HL-60 (cell line): ENCODE data around the gene DNAJC17.

Source experiments
- DNase-seq, 2 experiments: peaks; one replicate each; pipeline ENCODE4 v3.0.0-alpha.2; 2010 to 2020; ENCODE audit warnings: low read depth in 1 of 2, low spot score in 1 of 2
- H3K27ac ChIP-seq: fragments of 250-450 bp; sonication (Bioruptor Pico); replicated peaks from 2 replicates; pipeline ENCODE4 v1.5.1; 2020; ENCODE audit warnings: mild to moderate bottlenecking, moderate library complexity
- H3K27me3 ChIP-seq: fragments of 250-450 bp; sonication (Bioruptor Pico); 2 replicates; pipeline ENCODE4 v1.5.1; 2021; ENCODE audit warnings: mild to moderate bottlenecking, moderate library complexity; ENCODE audit not compliant: insufficient read depth, poor library complexity, severe bottlenecking
- H3K4me3 ChIP-seq: replicated peaks from 2 replicates; pipeline ENCODE4 v1.5.1; 2011; ENCODE audit warnings: mild to moderate bottlenecking, control low read depth, low read length; ENCODE audit not compliant: insufficient read depth
- GABPA ChIP-seq: IDR thresholded peaks from 2 replicates; pipeline ENCODE4 v1.6.1; 2012; ENCODE audit warnings: low read depth
- POLR2AphosphoS5 ChIP-seq: IDR thresholded peaks from 2 replicates; pipeline ENCODE4 v1.6.1; 2012; ENCODE audit warnings: low read depth
- SPI1 ChIP-seq: IDR thresholded peaks from 2 replicates; pipeline ENCODE4 v1.6.1; 2012; ENCODE audit warnings: low read depth, mild to moderate bottlenecking, borderline replicate concordance
- TF ChIP-seq, protein P1 (sequence below): IDR thresholded peaks from one replicate; pipeline ENCODE4 v1.5.1; 2011; ENCODE audit warnings: low read length, control low read depth, inconsistent platforms; ENCODE audit not compliant: insufficient read depth
- TF ChIP-seq, protein P2 (sequence below): IDR thresholded peaks from 2 replicates; pipeline ENCODE4 v1.6.1; 2012; ENCODE audit warnings: low read depth; ENCODE audit not compliant: insufficient replicate concordance

DNAJC17 gene

DNA sequence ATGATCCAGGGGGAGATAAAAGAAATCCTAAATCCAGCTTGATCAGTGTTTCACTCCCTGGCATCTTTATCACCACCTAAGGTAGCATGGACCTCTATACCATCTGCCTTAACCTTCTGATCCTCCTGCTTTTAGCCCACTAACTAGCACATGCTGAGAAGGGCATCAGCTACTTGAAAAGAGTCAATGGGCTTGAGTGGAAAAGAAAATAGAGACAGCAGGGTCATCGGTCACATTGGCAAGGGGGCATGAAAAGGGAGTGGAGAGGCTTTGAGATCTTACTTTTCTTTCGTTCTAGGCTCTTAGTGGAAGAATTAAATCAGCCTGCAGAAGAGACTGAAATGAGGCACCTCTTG is 623 bp downstream of the DNAJC17 start:
- H3K4me3 ChIP-seq: peak overlapping the region; percentile 86
- no peaks in the 10 kb centered on the region for H3K27me3 ChIP-seq
- no peak for DNase-seq
- TF ChIP-seq, protein P1, sequence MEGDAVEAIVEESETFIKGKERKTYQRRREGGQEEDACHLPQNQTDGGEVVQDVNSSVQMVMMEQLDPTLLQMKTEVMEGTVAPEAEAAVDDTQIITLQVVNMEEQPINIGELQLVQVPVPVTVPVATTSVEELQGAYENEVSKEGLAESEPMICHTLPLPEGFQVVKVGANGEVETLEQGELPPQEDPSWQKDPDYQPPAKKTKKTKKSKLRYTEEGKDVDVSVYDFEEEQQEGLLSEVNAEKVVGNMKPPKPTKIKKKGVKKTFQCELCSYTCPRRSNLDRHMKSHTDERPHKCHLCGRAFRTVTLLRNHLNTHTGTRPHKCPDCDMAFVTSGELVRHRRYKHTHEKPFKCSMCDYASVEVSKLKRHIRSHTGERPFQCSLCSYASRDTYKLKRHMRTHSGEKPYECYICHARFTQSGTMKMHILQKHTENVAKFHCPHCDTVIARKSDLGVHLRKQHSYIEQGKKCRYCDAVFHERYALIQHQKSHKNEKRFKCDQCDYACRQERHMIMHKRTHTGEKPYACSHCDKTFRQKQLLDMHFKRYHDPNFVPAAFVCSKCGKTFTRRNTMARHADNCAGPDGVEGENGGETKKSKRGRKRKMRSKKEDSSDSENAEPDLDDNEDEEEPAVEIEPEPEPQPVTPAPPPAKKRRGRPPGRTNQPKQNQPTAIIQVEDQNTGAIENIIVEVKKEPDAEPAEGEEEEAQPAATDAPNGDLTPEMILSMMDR: no peak
- TF ChIP-seq POLR2AphosphoS5 (no peak), GABPA (no peak)
- TF ChIP-seq, protein P2, sequence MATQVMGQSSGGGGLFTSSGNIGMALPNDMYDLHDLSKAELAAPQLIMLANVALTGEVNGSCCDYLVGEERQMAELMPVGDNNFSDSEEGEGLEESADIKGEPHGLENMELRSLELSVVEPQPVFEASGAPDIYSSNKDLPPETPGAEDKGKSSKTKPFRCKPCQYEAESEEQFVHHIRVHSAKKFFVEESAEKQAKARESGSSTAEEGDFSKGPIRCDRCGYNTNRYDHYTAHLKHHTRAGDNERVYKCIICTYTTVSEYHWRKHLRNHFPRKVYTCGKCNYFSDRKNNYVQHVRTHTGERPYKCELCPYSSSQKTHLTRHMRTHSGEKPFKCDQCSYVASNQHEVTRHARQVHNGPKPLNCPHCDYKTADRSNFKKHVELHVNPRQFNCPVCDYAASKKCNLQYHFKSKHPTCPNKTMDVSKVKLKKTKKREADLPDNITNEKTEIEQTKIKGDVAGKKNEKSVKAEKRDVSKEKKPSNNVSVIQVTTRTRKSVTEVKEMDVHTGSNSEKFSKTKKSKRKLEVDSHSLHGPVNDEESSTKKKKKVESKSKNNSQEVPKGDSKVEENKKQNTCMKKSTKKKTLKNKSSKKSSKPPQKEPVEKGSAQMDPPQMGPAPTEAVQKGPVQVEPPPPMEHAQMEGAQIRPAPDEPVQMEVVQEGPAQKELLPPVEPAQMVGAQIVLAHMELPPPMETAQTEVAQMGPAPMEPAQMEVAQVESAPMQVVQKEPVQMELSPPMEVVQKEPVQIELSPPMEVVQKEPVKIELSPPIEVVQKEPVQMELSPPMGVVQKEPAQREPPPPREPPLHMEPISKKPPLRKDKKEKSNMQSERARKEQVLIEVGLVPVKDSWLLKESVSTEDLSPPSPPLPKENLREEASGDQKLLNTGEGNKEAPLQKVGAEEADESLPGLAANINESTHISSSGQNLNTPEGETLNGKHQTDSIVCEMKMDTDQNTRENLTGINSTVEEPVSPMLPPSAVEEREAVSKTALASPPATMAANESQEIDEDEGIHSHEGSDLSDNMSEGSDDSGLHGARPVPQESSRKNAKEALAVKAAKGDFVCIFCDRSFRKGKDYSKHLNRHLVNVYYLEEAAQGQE: no peak
- peak overlapping the region; percentile 91 for H3K27ac ChIP-seq

DNA sequence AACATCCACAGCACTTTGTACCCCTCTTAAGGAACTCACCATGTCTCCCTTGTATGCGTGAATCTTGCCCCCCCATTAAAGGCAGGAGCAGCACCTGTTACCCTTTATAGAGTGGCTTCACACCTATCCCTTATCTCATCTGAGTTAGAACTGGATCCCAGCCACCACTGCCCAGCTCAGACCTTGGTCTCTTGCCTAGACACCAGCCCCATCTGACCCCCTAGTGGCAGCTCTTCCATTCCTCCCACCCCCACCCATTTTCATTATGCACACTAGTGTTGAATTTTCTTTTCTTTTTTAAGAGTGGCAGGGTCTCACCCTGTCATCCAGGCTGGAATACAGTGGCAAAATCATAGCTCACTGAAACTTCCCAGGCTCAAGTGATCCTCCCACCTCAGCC is 3.6 kb downstream of the DNAJC17 start:
- TF ChIP-seq, protein P1: no peak
- TF ChIP-seq GABPA: no peak
- TF ChIP-seq, protein P2: no peak
- no peak overlapping the region for H3K27ac ChIP-seq
- H3K27me3 ChIP-seq: no peaks in the 10 kb centered on the region
- H3K4me3 ChIP-seq: no peak overlapping the region
- no peak for DNase-seq

DNA sequence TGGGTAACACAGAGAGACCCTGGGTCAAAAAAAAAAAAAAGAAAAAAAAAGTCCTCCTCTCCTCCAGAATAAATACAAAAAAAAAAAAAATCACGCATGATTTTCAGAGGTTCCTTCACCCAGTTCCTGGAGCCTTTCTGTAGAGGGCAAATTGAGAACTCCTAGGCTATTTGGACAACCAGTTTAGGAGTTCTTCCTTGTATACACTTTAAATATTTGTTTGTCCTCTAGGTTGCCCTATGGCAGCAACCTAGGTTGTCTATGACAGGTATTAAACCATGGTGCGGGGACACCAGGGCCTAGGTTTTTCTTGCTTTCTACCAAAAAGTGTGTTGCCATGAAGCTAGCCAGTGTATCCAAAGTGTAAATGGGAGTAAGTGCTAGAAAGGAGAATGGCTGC is 4.2 kb downstream of the DNAJC17 start:
- TF ChIP-seq, protein P2: no peak
- TF ChIP-seq POLR2AphosphoS5: no peak
- TF ChIP-seq SPI1: no peak
- TF ChIP-seq, protein P1: no peak
- TF ChIP-seq GABPA: no peak
- DNase-seq: no peak
- H3K27ac ChIP-seq: no peak overlapping the region
- no peak overlapping the region for H3K4me3 ChIP-seq
- H3K27me3 ChIP-seq: no peaks in the 10 kb centered on the region
